Measurements from ENCODE around the gene NISCH. TPM values are rescaled to one million over a fixed set of nuclear protein-coding genes. Genes with fewer than 3 reads are reported as not detected.

The NISCH gene
- total RNA-seq, 1 experiment from 2014 or later = 104 TPM

- Histone ChIP-seq H3K9ac (ENCODE audit: extremely low read depth, insufficient read length, low read length) (no peak overlapping the region), H3K27me3 (ENCODE audit: insufficient read depth, low read length) (no peaks in the 10 kb centered on the region), H2AFZ (ENCODE audit: low read length) (no peak overlapping the region), H3K4ac (ENCODE audit: low read depth, low read length) (no peak overlapping the region), H2AK5ac (ENCODE audit: insufficient read length, low read length) (no peak overlapping the region), H3K4me2 (ENCODE audit: insufficient read depth, insufficient read length, low read length) (no peak overlapping the region), H4K8ac (replicated peaks; ENCODE audit: insufficient read length, low read depth, low read length) (no peak overlapping the region), H4K5ac (ENCODE audit: insufficient read length, low read depth, low read length) (no peak overlapping the region), H3K79me2 (ENCODE audit: insufficient read depth, low read length) (peaks cover 3% of the 10 kb centered on the region; the same call in 1 of the 2 replicates), H2BK15ac (ENCODE audit: low read depth, low read length) (no peak overlapping the region), H2BK5ac (ENCODE audit: insufficient read length, low read length) (no peak overlapping the region), H2BK120ac (ENCODE audit: low read depth, low read length, poor library complexity, severe bottlenecking) (no peak overlapping the region), H3K9me3 (ENCODE audit: control insufficient read depth, low read depth, low read length) (no peaks in the 10 kb centered on the region), H3K4me1 (ENCODE audit: insufficient read depth, low read length) (no peaks in the 10 kb centered on the region), H3K23ac (ENCODE audit: insufficient read length, low read depth, low read length) (no peak overlapping the region), H3K56ac (ENCODE audit: insufficient read length, low read depth, low read length) (no peak overlapping the region), H3K79me1 (ENCODE audit: insufficient read depth, low read depth, low read length, poor library complexity, severe bottlenecking) (peaks cover 4% of the 10 kb centered on the region), H3K23me2 (ENCODE audit: insufficient read length, low read depth, low read length, poor library complexity, severe bottlenecking) (peaks cover 17% of the 10 kb centered on the region), H2BK12ac (ENCODE audit: insufficient read length, low read depth, low read length) (no peak overlapping the region), H4K20me1 (ENCODE audit: control insufficient read depth, insufficient read depth, insufficient read length) (no peaks in the 10 kb centered on the region), H3K14ac (ENCODE audit: insufficient read depth, low read length) (no peak overlapping the region), H3T11ph (ENCODE audit: low read length) (no peak overlapping the region), H3K27ac (ENCODE audit: insufficient read length, low read depth, low read length) (no peak overlapping the region), H4K91ac (ENCODE audit: insufficient read length, low read depth, low read length) (no peak overlapping the region), H3K18ac (ENCODE audit: insufficient read length, low read depth, low read length) (no peak overlapping the region), H2BK20ac (ENCODE audit: low read depth, low read length, poor library complexity, severe bottlenecking) (no peak overlapping the region)
- Mint-ChIP-seq H3K9me3 (no peaks in the 10 kb centered on the region; a peak in 1 of 5 replicates), H3K27me3 (ENCODE audit: low read depth) (no peaks in the 10 kb centered on the region), H3K27ac (no peak overlapping the region), H3K36me3 (ENCODE audit: insufficient read depth in 1 of 3, low read depth in 3 of 3) (peaks cover 28 to 57% (median 54%) of the 10 kb centered on the region in 3 experiments), H3K4me1 (peaks cover 18 to 21% of the 10 kb centered on the region in 2 experiments), H3K4me3 (peak overlapping the region; percentile 88 to 92; a peak in 3 of 5 replicates)
- no peak for DNase-seq
- WGBS (ENCODE audit: extremely low coverage, insufficient read length, low lambda C conversion rate) = no CpG with 5 or more reads among the region's 3 CpGs
- no peak for TF ChIP-seq CTCF (conservative IDR thresholded peaks at IDR 0.05)
Observed at GRCh38 chr3:52407779-52408178, 47.6 kb upstream of the NISCH start.

All from H9 (cell line).